Osteocyte (in vitro differentiated cells): Measurements from ENCODE around the gene FLAD1. TPM values are rescaled to one million over a fixed set of nuclear protein-coding genes. Genes with fewer than 3 reads are reported as not detected.

Experiments used
- DNase-seq: peaks from one replicate; pipeline ENCODE4 v3.0.0; 2021; ENCODE audit warnings: mixed read lengths; ENCODE audit not compliant: unreplicated experiment; ENCODE audit errors: extremely low spot score
- H3K27ac Mint-ChIP-seq: one replicate; pipeline ENCODE4 v1.8.0; 2021; ENCODE audit warnings: mild to moderate bottlenecking, mixed read lengths; ENCODE audit not compliant: unreplicated experiment
- H3K27me3 Mint-ChIP-seq: one replicate; pipeline ENCODE4 v1.8.0; 2021; ENCODE audit warnings: mixed read lengths; ENCODE audit not compliant: unreplicated experiment
- H3K36me3 Mint-ChIP-seq: one replicate; pipeline ENCODE4 v1.8.0; 2021; ENCODE audit warnings: mixed read lengths; ENCODE audit not compliant: unreplicated experiment
- H3K4me1 Mint-ChIP-seq: one replicate; pipeline ENCODE4 v1.8.0; 2021; ENCODE audit warnings: mixed read lengths; ENCODE audit not compliant: unreplicated experiment
- H3K4me3 Mint-ChIP-seq: one replicate; pipeline ENCODE4 v1.8.0; 2021; ENCODE audit warnings: mild to moderate bottlenecking, moderate library complexity, mixed read lengths; ENCODE audit not compliant: unreplicated experiment
- H3K9me3 Mint-ChIP-seq: one replicate; pipeline ENCODE4 v1.8.0; 2021; ENCODE audit warnings: mixed read lengths; ENCODE audit not compliant: unreplicated experiment
- long read RNA-seq: library from polyadenylated mRNA; unstranded; transcript quantifications from one replicate; pipeline ENCODE4 v2.0.0, GENCODE V29; 2021
- total RNA-seq: library from RNA; stranded (reverse); gene quantifications from 2 replicates; pipeline ENCODE4 v1.2.1, GENCODE V29; 2021
- TF ChIP-seq, protein P1 (sequence below): fragments of 200-600 bp; sonication (generic); IDR thresholded peaks from 2 replicates; pipeline ENCODE4 v1.5.0; 2021; ENCODE audit warnings: antibody characterized with exemption, mild to moderate bottlenecking, moderate library complexity

FLAD1 gene
- total RNA-seq: 30.2 and 31.2 TPM in 2 replicates
- long read RNA-seq, transcript FLAD1-203 (8 exons, 1,730 nt): major isoform, 26 of 60 reads
- long read RNA-seq, transcript FLAD1-201 (7 exons, 2,160 nt): minor isoform, 6 of 60 reads
- long read RNA-seq, partial matches to known transcripts: 16 of 60 reads
- long read RNA-seq, other reads (novel, unspliced or antisense): 10 of 60 reads

DNA sequence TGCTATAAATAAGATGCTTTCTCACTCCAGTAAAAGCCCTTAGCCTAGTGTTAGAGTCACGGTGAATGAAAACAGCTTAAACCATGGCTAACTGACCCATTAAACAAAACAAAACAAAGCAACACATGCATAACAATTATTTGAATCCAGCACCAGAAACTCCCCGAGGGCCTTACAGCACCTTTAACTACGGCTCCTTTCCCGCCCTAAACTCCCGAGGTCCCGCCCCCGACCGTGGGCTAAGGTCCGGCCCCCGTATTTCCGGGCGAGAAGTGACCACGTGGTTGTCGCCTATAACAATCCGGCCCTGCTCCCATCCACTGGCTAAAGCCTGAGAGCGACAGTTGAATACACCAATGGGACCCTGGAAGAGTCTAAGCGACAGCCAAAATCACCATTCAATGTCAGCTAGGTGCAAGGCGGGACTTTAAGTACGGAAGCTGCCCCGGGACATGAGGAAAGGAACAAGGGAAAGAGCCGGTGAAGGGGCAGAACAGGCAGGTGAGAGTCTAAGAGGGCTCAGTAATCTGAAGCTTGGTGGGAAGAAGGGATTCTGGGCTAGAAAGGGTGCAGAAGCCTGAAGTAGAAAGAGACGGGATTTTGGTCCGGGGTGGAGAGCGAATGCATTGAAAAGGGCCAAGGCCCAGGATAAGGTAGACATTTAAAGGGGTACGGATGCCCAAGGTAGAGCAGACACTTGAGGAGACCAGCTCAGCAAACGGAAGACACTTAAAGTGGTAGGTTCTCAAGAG, at the start of gene FLAD1:
FLAD1 (plus strand) TSS at position 448 of the 752 bp plus-strand sequence. CDS start 351 bp downstream, outside the sequence.
- H3K4me1 Mint-ChIP-seq: peaks cover 6% of the 10 kb centered on the region
- peaks cover 2% of the 10 kb centered on the region for H3K36me3 Mint-ChIP-seq
- TF ChIP-seq, protein P1, sequence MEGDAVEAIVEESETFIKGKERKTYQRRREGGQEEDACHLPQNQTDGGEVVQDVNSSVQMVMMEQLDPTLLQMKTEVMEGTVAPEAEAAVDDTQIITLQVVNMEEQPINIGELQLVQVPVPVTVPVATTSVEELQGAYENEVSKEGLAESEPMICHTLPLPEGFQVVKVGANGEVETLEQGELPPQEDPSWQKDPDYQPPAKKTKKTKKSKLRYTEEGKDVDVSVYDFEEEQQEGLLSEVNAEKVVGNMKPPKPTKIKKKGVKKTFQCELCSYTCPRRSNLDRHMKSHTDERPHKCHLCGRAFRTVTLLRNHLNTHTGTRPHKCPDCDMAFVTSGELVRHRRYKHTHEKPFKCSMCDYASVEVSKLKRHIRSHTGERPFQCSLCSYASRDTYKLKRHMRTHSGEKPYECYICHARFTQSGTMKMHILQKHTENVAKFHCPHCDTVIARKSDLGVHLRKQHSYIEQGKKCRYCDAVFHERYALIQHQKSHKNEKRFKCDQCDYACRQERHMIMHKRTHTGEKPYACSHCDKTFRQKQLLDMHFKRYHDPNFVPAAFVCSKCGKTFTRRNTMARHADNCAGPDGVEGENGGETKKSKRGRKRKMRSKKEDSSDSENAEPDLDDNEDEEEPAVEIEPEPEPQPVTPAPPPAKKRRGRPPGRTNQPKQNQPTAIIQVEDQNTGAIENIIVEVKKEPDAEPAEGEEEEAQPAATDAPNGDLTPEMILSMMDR: no peak
- H3K9me3 Mint-ChIP-seq: no peaks in the 10 kb centered on the region
- H3K27ac Mint-ChIP-seq: no peak within 1 kb of the TSS
- peak; percentile 97 for DNase-seq
- H3K27me3 Mint-ChIP-seq: no peaks in the 10 kb centered on the region
- H3K4me3 Mint-ChIP-seq: no peak within 1 kb of the TSS

DNA sequence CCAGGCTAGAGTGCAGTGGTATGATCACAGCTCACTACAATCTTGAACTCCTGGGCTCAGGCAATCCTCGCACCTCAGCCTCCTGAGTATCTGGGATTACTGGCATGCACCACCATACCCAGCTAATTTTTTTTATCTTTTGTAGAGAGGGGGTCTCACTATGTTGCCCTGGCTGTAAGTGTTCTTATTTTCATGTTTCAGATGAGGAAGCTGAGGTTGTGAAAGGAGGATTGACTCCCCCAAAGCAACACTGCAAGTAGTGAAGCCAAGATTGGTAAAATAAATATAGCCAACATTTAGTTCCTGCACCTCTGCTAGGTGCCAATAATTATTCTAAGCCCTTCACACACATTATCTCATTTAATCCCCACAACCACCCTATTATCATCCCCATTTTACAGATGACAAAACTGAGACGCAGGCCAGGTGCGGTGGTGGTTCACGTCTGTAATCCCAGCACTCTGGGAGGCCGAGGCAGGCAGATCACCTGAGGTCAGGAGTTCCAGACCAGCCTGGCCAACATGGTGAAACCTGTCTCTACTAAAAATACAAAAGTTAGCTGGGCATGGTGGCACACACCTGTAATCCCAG, 48.7 kb upstream of the FLAD1 start:
- Mint-ChIP-seq H3K4me1 (peaks cover 26% of the 10 kb centered on the region), H3K4me3 (no peak overlapping the region), H3K9me3 (no peaks in the 10 kb centered on the region), H3K27me3 (no peaks in the 10 kb centered on the region), H3K36me3 (peaks cover 9% of the 10 kb centered on the region), H3K27ac (no peak overlapping the region)
- no peak for DNase-seq
- TF ChIP-seq, protein P1: no peak

DNA sequence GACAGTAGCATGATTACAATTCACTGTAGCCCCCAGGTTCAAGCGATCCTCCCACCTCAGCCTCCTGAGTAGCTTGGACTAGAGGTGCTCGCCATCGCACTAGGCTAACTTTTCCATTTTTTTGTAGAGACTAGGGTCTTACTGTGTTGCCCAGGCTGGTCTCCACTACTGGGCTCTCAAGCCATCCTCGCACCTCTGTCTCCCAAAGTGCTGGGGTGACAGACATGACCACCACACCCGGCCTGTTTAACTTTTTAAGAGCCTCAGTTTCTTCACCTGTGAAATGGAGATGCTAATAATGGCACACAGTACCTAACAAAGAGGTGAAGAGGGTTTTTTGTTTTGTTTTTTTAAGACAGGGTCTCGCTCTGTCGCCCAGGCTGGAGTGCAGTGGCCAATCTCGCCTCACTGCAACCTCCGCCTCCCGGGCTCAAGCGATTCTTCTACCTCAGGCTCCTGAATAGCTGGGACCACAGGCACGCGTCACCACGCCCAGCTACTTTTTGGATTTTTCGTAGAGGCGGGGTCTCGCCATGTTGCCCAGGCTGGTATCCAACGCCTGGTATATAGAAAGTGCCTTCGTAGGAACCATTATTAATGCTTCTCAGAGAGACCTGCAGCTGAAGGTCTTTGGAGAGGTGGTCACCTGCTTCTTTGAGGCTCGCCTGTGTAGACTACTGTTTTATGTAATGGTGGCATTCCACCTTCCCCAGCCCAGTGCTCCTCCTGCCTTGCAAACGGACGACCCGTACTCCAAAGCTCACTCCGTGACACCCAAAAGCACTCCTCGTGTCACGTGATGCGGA, 47.2 kb upstream of the FLAD1 start:
- TF ChIP-seq, protein P1: no peak
- Mint-ChIP-seq H3K27ac (peak overlapping the region; percentile 99), H3K27me3 (no peaks in the 10 kb centered on the region), H3K36me3 (peaks cover 4% of the 10 kb centered on the region), H3K9me3 (no peaks in the 10 kb centered on the region), H3K4me3 (peak overlapping the region; percentile 99), H3K4me1 (peaks cover 26% of the 10 kb centered on the region)
- DNase-seq: no peak

DNA sequence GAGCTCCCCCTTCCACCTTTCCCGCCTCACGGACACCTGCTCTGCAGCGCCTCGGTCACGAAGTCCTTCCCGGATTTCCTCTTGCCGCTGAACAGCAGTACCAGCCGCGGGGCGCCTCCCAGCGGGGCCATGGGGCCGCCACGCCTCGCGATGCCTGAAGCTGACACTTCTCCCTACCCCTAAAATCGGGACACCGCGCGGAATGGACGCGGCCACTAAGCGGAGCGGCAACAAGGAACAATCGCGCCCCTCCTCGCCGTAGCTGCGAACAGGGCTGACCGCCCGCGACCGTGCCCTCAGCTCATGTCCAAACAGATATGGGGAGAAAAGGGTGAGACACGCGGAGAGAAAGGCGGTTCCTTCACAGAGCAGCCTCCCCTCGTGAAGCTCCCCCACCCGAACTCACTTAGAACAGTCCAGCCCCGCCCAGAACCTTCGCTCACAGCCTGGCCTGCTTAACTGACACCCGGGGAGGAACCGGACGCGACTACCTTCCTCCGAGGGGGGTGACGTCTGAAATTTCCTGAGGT, 46.5 kb upstream of the FLAD1 start, which contains the start of gene PMVK:
PMVK (minus strand) TSS at position 165 of the 530 bp plus-strand sequence; CDS start at position 131, 34 bp downstream.
- peak; percentile 96 for DNase-seq
- peak within 1 kb of the TSS; percentile 99 for H3K4me3 Mint-ChIP-seq
- peak within 1 kb of the TSS; percentile 99 for H3K27ac Mint-ChIP-seq
- TF ChIP-seq, protein P1: peak; percentile 31
- no peaks in the 10 kb centered on the region for H3K27me3 Mint-ChIP-seq
- peaks cover 26% of the 10 kb centered on the region for H3K4me1 Mint-ChIP-seq
- H3K36me3 Mint-ChIP-seq: peaks cover under 1% of the 10 kb centered on the region
- H3K9me3 Mint-ChIP-seq: no peaks in the 10 kb centered on the region
